GM18867 (cell line): ENCODE measurements around the gene SMYD3.

Experiments used
- ATAC-seq: cut with Tn5 transposase; IDR thresholded peaks from one replicate; pipeline ENCODE4 v1.9.1; 2021; ENCODE audit warnings: mild to moderate bottlenecking, moderate library complexity; ENCODE audit not compliant: unreplicated experiment

SMYD3 gene

DNA sequence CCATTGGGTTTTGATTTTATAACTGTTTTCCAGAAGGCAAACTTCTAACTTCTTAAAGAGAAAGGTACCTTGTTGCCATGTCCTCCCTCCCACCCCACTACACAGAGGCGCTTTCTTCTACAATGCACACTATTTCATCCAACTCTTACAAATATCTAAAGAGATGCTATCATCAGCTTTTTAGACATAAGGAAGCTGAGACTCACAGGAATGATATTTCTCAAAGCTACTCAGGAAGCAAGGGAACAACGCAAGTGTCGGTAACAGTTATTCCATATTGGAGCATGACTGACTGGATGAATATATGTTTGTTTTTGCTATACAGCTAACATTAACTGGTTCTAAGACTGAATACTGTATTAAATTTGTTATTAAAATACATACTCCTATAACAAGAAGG lies 318.0 kb downstream of the SMYD3 start:
- no peak for ATAC-seq

DNA sequence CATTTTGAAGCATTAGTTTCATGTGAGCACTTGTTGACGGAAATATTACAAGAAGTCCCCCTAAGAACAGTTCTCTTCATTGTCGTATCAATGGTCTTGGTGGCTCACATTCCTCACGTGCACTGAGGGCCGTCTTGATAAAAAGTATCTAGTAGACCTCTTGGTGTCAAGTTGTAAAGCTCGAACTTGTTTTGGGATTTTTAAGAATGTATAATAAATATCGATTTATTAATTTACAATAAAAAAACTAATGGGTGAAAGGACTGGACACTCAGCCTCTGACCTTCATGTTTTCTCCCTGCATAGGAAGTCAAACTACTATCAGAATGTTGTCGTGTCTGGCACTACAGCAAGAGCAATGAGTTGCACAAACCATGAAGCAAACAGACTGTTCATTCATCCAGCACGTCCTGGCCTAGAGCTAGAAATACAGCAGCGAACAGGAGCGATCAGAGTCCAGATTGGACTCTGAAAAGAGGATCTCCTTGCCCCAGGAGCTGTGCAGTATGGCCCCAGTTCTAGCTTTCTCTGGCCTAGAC lies 319.2 kb downstream of the SMYD3 start:
- ATAC-seq, result no peak

DNA sequence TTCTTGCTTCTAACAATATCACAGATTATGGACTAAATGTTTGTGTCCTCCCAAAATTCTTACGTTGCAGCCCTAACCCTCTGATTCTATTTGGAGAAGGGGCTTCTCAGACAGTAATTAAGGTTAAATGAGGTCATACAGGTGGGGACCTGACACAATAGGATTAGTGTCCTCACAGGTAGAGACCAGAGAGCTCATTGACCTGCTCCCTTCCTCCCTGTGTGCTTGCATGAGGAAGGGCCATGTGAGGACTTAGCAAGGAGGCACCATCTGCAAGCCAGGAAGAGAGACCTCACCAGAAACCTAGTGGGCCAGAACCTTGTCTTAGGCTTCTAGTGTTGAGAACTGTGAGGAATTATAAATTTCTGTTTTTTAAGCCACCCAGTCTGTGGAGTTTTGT lies 322.6 kb downstream of the SMYD3 start:
- ATAC-seq, result no peak

DNA sequence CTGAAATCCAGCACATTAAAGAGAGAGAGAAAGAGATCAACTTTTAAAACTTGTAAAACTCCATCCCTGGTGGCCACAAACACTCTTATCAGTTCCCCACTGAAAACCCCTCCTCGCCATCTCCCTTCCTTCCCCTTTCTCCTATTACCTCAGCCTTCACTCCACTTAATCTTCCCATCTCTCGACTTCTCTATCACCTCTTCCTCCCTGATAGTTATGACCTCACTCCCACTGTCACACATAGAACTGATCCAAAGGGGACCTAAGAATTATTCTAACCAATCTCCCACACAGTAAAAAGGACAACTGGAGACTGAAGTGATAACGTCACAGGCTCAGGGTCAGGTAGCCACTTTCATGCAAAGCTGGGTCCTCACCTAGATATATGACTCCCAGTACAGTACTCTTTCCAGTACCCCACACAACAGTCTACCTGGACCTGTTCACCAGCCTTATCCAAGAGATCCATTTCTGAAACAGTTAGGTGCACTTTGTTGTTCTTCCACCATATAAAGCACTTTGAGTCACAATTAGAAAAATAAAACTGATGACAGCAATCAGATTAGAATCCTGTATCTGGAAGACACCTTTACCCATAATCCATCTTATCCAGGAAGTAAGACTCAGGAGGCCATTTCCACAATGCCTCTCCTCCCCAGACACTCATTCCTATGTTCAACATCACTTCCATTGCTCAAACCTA lies 324.8 kb downstream of the SMYD3 start:
- no peak for ATAC-seq

DNA sequence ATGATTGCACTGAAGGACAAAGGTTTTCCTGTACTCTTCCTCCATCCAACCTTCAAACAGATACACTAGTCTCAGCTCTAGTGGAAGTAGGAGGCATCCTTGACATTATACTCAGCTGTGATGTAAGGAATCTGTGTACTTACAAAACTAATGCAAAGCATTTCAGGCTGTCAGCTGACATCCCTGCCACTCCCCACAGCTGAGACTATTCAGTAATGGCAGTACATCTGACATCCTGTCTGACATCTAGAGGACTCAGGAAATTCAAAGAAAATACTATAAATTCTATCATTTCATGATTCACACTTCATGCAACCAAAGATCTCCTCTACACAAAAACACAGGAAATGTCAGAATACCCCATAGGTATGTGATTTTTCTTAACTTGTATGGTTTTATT lies 325.8 kb downstream of the SMYD3 start:
- no peak for ATAC-seq

DNA sequence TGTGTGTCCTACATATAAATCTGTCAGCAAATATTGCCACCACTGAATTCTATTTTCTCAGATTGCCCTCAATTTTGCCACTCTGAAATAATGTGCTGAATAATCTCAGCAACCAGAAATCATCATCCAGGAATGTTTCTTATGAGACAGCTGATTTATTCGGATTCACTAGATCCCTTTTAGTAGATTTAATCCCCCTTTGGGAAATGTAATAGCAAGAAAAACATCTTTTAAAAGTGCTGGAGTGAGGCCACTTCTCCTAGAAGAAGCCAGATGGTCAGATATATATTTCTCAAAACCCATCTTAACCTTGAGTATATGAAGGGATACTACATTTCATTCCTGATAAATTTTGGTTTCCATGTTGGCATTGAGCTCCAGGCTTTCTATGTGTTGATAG lies 327.7 kb downstream of the SMYD3 start:
- no peak for ATAC-seq

DNA sequence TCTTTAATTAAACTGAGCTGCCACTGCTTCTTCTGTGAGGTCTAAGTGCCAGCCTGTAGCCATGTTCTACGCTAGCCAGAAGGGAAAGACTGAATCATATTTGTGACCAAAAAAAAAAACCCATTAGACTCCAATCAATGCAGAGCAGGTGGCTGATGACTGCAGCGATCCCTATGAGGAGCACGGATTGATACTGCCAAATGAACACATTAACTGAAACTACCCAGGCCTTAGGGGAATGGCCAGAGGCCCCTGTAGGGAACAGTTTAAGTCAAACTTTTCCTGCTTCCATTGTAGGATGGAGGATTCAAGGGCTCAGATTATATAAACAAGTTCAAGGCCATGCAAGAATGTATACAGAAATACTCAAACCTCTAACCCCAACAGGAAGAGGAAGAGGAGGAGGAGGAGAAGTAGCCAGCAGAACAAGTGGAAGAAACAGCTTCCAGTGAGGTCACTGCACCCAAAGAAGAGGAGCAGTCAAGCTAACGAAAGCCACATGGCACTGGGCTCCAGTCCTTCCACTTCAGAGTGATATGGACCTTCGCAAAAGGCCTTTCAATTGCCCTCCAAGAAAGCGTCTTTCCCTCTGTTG lies 328.3 kb downstream of the SMYD3 start:
- ATAC-seq, result no peak

DNA sequence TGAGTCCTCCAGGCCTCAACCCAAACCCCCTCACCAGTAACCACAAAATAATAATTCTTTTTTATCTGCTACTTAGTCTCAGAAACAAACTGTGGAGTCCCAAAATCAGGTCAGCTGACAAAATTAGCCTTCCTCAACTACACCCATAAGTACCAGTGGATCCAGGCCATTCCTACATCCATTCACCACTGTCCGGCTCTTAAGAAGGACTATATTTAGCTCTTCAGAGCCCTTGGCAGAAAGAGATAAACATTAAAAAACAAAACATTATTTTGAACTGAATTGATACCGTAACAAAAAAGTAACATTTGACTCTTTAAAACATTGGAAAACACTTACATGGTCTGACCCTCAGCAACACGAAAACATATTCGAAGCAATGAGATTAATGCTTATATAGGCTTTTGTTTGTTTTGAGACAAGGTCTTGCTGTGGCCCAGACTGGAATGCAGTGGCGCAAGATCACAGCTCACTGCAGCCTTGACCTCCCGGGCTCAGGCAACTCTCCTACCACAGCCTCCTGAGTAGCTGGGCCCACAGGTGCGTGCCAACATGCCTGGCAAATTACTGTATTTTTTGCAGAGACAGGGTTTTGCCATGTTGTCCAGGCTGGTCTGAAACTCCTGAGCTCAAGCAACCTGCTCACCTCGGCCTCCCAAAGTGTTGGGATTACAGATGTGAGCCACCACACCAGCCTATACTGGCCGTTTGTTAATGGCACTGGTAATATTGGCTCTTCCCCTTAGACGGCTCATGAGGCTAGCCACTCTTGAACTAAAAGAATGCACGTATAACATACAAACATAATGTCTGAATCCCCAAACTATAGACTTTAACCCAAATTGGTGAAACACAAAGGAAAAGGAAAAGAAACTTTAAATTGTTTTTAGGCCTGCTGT lies 330.7 kb downstream of the SMYD3 start:
- ATAC-seq, result no peak

DNA sequence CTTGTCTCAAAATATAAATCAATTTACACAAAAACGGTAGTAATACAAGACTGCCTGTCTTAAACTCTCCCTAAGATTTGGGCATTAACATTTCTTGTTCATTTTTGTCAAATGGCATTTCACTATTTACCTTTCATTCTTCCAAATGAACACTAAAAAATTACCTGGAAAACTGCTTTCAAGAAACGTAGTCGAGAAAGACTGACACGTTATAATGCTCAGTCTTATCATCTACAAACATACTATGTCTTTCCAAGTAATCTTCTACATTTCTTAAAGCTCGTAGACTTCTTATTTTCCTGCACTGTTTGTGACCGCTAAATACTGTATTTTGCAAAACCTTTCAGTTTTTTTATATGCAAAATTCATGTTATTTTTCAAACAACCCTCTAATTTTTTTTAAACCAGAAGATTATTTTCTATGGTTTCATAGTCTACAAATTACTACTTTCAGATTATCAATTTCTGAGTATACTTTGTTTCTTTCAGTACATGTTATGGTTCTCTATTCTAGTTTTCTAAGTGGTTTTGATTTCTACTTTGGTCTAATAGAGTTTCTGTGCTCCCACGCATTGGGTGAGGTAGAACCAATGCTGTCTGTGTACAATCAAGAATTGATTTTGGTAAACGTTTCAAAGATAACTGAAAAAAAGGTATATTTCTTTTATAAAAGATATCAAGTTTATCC lies 336.4 kb downstream of the SMYD3 start:
- peak; percentile 98 for ATAC-seq

DNA sequence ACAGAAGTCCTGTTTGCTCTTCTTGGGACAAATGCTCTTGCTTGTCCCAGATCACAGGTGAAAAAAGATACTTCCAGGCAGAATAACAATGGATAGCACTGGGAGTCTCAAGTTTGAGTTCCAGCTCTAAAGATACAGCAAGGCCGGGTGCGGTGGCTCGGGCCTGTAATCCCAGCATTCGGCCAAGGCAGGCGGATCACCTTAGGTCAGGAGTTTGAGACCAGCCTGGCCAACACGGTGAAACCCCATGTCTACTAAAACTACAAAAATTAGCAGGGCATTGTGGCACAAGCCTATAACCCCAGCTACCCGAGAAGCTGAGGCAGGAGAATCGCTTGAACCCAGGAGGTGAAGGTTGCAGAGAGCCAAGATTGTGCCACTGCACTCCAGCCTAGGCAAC lies 337.6 kb downstream of the SMYD3 start:
- ATAC-seq, result no peak

DNA sequence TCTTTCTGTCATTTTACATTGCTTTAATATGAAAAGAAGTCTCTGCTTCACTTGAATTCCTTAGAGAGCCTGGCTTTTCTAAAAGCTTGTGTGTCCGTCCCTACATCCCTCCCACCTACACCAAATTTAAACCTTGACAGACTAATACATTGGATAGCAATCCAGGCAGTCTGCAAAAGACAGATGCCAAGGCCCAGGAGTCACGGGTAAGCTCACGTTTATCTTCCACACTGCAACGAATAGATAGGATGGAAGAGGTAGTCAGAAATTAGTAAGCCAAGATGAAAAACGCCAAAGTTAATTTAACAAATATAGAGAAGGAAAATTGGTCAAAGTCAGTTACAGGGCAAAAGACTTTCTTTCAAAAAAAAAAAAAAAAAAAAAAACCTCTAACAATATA lies 338.1 kb downstream of the SMYD3 start:
- no peak for ATAC-seq

DNA sequence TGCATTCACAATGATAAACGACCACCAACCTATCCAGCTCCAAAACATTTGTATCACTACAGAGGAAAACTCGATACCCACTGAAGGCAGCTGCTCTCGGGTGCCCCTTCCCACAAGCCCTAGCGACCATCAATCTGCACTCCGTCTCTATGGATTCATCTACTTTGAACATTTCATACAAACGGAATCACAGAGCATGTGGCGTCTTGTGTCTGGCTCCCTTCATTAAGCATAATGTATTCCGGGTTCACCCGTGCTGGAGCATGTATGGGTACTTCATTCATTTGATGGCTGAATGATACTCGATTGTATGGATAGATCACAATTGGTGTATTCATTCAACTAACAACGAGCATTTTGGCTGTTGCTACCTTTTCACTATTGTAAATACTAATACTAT lies 340.2 kb downstream of the SMYD3 start:
- no peak for ATAC-seq

DNA sequence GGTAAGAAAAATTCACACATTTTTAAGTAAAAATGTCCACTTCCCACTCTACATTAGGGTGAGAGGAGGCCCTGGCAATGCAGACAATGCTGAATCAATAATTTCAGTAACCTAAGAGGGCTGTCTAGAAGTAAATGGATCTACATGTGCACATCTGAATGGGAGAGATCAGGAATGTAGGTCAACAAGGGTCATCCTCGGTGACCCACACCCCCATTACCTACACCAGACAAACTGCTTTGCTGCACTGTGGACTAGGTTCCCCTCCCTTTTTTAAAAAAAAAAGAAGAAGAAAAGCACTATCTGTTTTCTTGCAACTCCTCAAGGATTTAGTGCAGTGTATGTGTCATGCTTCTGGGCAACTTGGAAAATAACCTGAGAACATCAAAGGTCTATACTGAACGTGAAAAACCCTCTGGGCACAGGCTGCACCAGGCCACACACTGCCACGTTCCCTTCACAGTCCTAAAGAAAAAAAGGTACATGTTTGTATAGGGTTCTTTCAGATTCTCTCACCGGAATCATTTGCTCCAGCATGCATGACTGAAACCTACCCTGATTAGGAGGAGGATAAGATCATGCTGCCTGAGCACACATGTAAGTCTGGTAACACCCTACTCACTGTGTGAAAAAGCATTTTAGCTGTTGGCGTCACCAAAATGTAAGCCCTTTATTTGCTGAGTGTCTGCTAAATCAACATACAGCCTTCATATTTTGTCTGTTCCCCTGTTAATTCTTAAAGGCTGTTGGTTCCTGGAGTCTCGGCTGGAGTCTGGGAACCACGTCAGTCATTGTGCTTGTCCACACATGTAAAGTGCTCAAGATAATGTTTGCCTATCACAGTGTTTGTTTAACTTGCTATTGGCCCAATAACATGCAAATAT lies 341.0 kb downstream of the SMYD3 start:
- ATAC-seq, result no peak

DNA sequence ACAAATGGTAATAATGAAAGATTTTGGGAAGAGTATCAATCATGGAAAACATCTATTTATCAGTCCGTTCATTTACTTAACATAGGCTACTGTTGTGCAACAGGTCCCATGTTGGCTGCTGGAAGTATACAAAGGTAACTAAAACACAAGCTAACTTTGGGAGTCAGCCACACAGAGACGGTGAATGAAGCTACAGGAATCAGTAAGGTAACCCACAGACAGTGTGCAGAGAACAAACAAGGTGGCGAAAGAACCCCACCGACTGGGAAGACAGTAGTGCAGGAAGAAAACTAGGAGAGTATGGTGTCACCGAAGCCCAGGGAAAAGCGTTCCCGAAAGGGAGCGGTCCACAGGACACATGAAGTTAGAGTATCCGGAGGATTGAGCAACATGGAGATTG lies 342.3 kb downstream of the SMYD3 start:
- ATAC-seq, result no peak

DNA sequence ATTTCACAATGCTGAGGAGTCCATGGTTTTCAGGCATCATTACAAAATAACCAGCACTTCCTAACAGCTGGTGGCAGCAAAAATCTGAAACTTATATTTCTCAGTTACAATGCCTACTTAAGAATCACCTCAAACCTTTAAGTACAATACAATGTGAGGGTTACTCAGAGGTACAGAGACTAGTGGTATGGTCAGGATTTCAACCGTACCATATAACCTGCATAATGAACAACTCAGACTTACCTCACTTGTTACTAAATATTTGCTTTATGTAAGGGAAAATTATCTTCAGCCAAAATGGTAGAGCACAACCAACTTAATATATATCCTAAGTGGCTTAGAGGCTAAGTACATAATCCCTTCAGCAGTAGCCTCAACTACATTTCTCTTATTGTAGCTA lies 344.5 kb downstream of the SMYD3 start:
- no peak for ATAC-seq

DNA sequence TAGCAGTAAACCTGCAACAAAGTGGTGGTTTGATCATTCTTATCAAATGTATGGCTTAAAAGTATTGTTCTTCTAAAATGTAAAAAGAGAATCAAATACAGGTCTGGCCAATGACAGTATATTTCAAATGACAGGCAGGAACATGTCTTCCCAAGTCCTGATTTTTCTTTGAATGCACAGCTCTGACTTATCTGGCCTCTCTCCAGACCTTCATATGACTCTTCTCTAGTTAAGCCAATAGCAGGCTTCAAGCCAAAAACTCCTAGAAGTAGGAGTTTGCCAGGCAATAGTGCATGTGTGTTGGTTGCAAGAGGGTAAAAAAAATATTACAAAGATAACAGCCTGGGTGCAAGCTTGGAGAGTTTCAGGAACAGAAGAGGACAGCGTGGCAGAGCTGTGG lies 345.5 kb downstream of the SMYD3 start:
- no peak for ATAC-seq

DNA sequence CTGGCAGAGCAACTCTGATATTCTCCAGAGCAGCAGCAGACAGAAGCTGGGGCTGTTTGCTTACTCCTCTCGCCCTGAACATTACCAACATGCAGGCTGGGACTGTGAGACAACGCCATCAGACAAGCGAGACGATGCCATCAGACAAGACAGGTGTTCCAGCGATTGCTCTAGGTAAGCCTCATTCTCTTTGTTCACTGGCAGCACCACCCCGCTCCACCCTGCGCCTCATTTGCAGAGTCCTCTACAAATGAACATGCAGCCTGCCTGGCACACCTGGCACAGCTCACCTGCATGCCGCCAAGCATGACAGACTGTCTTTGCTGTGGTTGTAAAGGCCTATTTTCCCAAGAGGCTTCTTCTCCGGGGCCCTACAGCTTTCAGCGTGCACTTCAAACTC lies 346.2 kb downstream of the SMYD3 start:
- ATAC-seq, result no peak

DNA sequence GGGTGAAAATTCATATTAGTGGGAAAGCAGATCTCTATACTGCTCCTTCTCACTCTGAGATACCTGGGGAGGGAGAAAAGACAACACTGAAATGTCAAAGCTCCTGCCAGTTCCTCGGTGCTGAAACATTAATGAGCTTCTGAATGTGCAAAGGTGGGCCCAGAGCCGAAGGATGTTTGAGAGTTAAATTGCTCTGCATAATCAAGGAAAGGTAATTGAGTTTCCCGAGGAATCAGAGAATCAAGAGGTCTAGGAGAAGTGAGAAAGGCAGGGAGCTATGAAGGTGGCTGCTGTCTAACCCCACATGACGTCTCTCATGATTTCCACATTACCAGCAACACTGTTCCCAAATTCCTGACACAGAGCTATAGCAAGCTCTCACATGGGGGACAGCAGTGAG lies 346.7 kb downstream of the SMYD3 start:
- no peak for ATAC-seq

DNA sequence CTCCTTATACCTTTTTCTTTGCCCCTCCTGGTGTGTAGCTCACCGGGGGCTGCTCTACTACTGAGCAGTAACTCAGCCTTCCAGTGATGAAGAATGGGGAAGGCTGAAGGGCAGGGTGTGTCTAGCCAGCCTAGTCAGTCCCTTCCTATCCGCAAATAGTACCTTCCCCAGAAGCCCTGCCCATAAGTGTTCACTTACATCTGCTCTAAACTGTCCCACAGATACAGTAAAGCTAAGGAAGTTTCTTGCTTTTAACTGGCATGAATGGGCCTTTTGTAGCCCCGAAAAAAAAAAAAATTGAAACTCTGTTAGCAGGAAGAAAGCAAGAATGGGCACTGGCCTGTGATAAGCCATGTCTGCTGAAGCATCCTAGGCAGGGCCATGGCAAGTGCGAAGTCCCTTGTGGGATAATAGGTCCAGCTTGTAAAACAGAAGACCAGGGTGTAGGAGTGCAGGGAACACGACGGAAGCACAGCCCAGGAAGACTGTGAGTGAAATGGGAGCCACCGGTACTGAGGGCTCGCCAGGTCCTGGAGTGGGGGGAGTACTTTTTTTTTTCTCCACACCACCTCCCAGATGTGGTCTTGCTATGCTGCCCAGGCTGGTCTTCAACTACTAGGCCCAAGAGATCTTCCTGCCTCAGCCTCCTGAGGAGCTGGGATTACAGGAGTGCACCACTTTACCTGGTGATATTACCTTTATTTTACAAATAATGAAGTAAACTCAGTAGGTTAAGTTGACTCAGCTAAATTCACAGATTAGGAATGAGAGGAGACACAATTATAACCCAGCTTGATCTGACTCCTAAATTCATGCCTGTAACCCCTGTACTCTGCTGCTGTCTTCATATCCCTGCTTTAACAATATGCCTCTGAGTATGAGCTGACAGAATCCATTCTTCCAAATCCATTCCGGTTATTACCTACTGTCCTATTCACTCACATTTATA lies 347.5 kb downstream of the SMYD3 start:
- ATAC-seq, result no peak
